Measurements from ENCODE around the gene ELOVL4.

ELOVL4 gene

DNA sequence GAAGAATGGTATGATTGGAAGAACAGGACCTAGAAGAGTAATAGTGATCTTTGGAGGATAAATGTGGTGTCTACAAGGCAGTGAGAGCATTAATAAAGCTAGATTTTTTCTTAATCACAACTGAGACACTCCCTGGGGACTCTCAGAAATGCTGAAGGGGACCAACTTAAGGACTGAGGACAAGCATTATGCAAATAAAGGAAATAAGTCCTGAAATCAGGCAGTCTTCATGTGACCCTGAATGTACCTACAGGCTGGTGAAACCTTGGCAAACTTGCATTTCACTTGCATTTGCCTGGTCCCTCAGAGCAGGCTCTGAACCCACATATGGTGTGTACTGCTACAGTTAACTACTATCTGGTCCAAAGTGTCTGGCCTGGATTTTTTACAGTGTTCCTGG is 37.8 kb upstream of the ELOVL4 start:
- Histone ChIP-seq H3K4me1 (ENCODE audit: insufficient read depth, poor library complexity, severe bottlenecking) (no peaks in the 10 kb centered on the region), H3K9me3 (ENCODE audit: severe bottlenecking) (no peaks in the 10 kb centered on the region), H3K4me3 (ENCODE audit: severe bottlenecking) (no peak overlapping the region), H3K36me3 (ENCODE audit: low read depth) (no peaks in the 10 kb centered on the region), H3K27me3 (ENCODE audit: insufficient read depth, poor library complexity, severe bottlenecking) (no peaks in the 10 kb centered on the region), H3K27ac (ENCODE audit: poor library complexity, severe bottlenecking) (no peak overlapping the region)
- TF ChIP-seq CTCF (IDR thresholded peaks at IDR 0.05; ENCODE audit: poor library complexity, severe bottlenecking): no peak
- DNase-seq (ENCODE audit: low spot score) (no peak), ATAC-seq (ENCODE audit: low read depth) (no peak)

DNA sequence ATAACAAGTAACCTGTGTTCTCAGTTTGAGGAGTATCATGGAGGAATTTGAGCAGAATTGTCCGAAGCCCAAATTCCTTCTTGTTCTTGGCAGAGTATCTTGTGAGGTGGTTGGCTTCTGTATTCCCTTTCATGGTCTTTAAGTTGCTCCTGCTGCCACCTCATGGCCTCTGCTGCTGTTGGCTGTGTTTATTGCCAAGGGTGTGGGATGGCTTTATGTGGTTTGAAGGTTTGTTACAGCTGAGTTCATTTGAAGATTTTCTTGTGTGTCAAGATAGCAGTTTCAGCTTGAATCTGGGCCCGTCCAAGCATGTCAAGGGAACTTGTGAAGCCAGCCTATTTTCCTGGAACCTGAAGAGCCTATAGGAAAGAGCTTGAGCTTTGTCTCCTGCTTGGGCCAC is 36.9 kb upstream of the ELOVL4 start:
- DNase-seq (ENCODE audit: low spot score): no peak
- Histone ChIP-seq H3K4me3 (ENCODE audit: severe bottlenecking) (no peak overlapping the region), H3K27ac (ENCODE audit: poor library complexity, severe bottlenecking) (no peak overlapping the region), H3K4me1 (ENCODE audit: insufficient read depth, poor library complexity, severe bottlenecking) (no peaks in the 10 kb centered on the region), H3K9me3 (ENCODE audit: severe bottlenecking) (no peaks in the 10 kb centered on the region), H3K36me3 (ENCODE audit: low read depth) (no peaks in the 10 kb centered on the region), H3K27me3 (ENCODE audit: insufficient read depth, poor library complexity, severe bottlenecking) (no peaks in the 10 kb centered on the region)
- ATAC-seq (ENCODE audit: low read depth): peak; percentile 62
- TF ChIP-seq CTCF (IDR thresholded peaks at IDR 0.05; ENCODE audit: poor library complexity, severe bottlenecking): peak; percentile 22

- no peaks in the 10 kb centered on the region for H3K36me3 ChIP-seq (ENCODE audit: low read depth)
- no peaks in the 10 kb centered on the region for H3K4me1 ChIP-seq (ENCODE audit: insufficient read depth, poor library complexity, severe bottlenecking)
- no peaks in the 10 kb centered on the region for H3K27me3 ChIP-seq (ENCODE audit: insufficient read depth, poor library complexity, severe bottlenecking)
- no peak for DNase-seq (ENCODE audit: low spot score)
- no peak overlapping the region for H3K27ac ChIP-seq (ENCODE audit: poor library complexity, severe bottlenecking)
- no peak for TF ChIP-seq CTCF (IDR thresholded peaks at IDR 0.05; ENCODE audit: poor library complexity, severe bottlenecking)
- no peak overlapping the region for H3K4me3 ChIP-seq (ENCODE audit: severe bottlenecking)
- no peaks in the 10 kb centered on the region for H3K9me3 ChIP-seq (ENCODE audit: severe bottlenecking)
- no peak for ATAC-seq (ENCODE audit: low read depth)
Observed at GRCh38 chr6:79981652-79982051, 34.3 kb upstream of the ELOVL4 start.

- no peak overlapping the region for H3K27ac ChIP-seq (ENCODE audit: poor library complexity, severe bottlenecking)
- H3K4me3 ChIP-seq (ENCODE audit: severe bottlenecking): no peak overlapping the region
- peaks cover 2% of the 10 kb centered on the region for H3K9me3 ChIP-seq (ENCODE audit: severe bottlenecking)
- DNase-seq (ENCODE audit: low spot score): no peak
- no peaks in the 10 kb centered on the region for H3K4me1 ChIP-seq (ENCODE audit: insufficient read depth, poor library complexity, severe bottlenecking)
- no peak for TF ChIP-seq CTCF (IDR thresholded peaks at IDR 0.05; ENCODE audit: poor library complexity, severe bottlenecking)
- ATAC-seq (ENCODE audit: low read depth): no peak
- H3K36me3 ChIP-seq (ENCODE audit: low read depth): no peaks in the 10 kb centered on the region
- no peaks in the 10 kb centered on the region for H3K27me3 ChIP-seq (ENCODE audit: insufficient read depth, poor library complexity, severe bottlenecking)
Observed at GRCh38 chr6:79971193-79971592, 23.8 kb upstream of the ELOVL4 start.

DNA sequence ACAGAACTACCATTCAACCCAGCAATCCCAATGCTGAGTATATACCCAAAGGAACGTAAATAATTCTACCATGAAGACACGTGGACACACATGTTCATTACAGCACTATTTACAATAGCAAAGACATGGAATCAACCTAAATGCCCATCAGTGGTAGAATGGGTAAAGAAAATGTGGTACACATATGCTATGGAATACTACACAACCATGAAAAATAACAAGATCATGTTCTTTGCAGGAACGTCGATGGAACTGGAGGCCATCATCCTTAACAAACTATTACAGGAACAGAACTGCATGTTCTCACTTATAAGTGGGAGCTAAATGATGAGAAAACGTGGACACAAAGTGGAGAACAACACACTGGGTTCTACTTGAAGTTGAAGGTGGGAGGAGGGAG is 22.4 kb upstream of the ELOVL4 start:
- no peak for ATAC-seq (ENCODE audit: low read depth)

More for the DNA sequence above, 22.4 kb upstream of the ELOVL4 start:
- H3K27me3 ChIP-seq (ENCODE audit: insufficient read depth, poor library complexity, severe bottlenecking): no peaks in the 10 kb centered on the region
- DNase-seq (ENCODE audit: low spot score): no peak
- no peak overlapping the region for H3K27ac ChIP-seq (ENCODE audit: poor library complexity, severe bottlenecking)
- H3K4me3 ChIP-seq (ENCODE audit: severe bottlenecking): no peak overlapping the region
- H3K36me3 ChIP-seq (ENCODE audit: low read depth): no peaks in the 10 kb centered on the region
- peaks cover 2% of the 10 kb centered on the region for H3K9me3 ChIP-seq (ENCODE audit: severe bottlenecking)
- TF ChIP-seq CTCF (IDR thresholded peaks at IDR 0.05; ENCODE audit: poor library complexity, severe bottlenecking): no peak
- H3K4me1 ChIP-seq (ENCODE audit: insufficient read depth, poor library complexity, severe bottlenecking): no peaks in the 10 kb centered on the region
